Endometrium (tissue), 2 donors: ENCODE data around the gene ZP1.

Experiments
- FAIRE-seq: peaks from 2 replicates; lab custom pipeline; 2012; peaks lifted over from hg19 to GRCh38; lab: Jason Lieb, UNC
- donor health status: control.
- donor health status: control.

ZP1 gene

GRCh38 chr11:60910281-60910687 lies 42.9 kb downstream of the ZP1 start:
- no peak for FAIRE-seq

GRCh38 chr11:60910711-60911380 lies 43.5 kb downstream of the ZP1 start:
- FAIRE-seq, result no peak

GRCh38 chr11:60912223-60912850 lies 45.0 kb downstream of the ZP1 start:
- FAIRE-seq, result no peak

GRCh38 chr11:60912851-60913528 lies 45.6 kb downstream of the ZP1 start:
- FAIRE-seq, result no peak

GRCh38 chr11:60913793-60914632 lies 46.7 kb downstream of the ZP1 start, which contains the start of gene TMEM109:
Gene TMEM109 (plus strand): TSS chr11:60914158. CDS start chr11:60919694, 5,536 bp downstream.
- FAIRE-seq, result no peak

- no peak for FAIRE-seq
Observed at GRCh38 chr11:60914633-60915247, 47.4 kb downstream of the ZP1 start.

GRCh38 chr11:60915248-60915914 lies 48.0 kb downstream of the ZP1 start:
- no peak for FAIRE-seq

- no peak for FAIRE-seq
Observed at GRCh38 chr11:60916669-60917206, 49.4 kb downstream of the ZP1 start.

GRCh38 chr11:60917267-60917666 lies 49.9 kb downstream of the ZP1 start:
- no peak for FAIRE-seq

- no peak for FAIRE-seq
Observed at GRCh38 chr11:60918251-60918938, 51.1 kb downstream of the ZP1 start.

GRCh38 chr11:60918939-60919265 lies 51.6 kb downstream of the ZP1 start:
- no peak for FAIRE-seq

- no peak for FAIRE-seq
Observed at GRCh38 chr11:60919320-60919719, 52.0 kb downstream of the ZP1 start.

GRCh38 chr11:60919956-60920355 lies 52.6 kb downstream of the ZP1 start:
- FAIRE-seq, result no peak

- no peak for FAIRE-seq
Observed at GRCh38 chr11:60921259-60921658, 53.9 kb downstream of the ZP1 start.

- FAIRE-seq, result no peak
Observed at GRCh38 chr11:60921777-60922335, 54.5 kb downstream of the ZP1 start.

- no peak for FAIRE-seq
Observed at GRCh38 chr11:60922906-60923305, 55.6 kb downstream of the ZP1 start.

GRCh38 chr11:60923326-60923725 lies 56.0 kb downstream of the ZP1 start:
- no peak for FAIRE-seq

GRCh38 chr11:60923800-60924109 lies 56.4 kb downstream of the ZP1 start:
- FAIRE-seq, result no peak

GRCh38 chr11:60924110-60924905 lies 57.0 kb downstream of the ZP1 start, which contains the start of gene TMEM132A:
Gene TMEM132A (plus strand): TSS chr11:60924460. CDS start chr11:60924634, 174 bp downstream.
- FAIRE-seq, result no peak
